ENCODE data around the gene IL17B.

The IL17B gene

GRCh38 chr5:149376711-149377447 lies 2.2 kb downstream of the IL17B start:
- DNase-seq (ENCODE audit: low read depth): no peak

- no peak for DNase-seq (ENCODE audit: low read depth)
These were observed 3.0 kb downstream of the IL17B start for GRCh38 chr5:149376104-149376503.

GRCh38 chr5:149375434-149375833 lies 3.7 kb downstream of the IL17B start:
- DNase-seq (ENCODE audit: low read depth): no peak

- DNase-seq (ENCODE audit: low read depth): no peak
These were observed 4.3 kb downstream of the IL17B start for GRCh38 chr5:149374801-149375200.

GRCh38 chr5:149374303-149374702 lies 4.8 kb downstream of the IL17B start:
- no peak for DNase-seq (ENCODE audit: low read depth)

- no peak for DNase-seq (ENCODE audit: low read depth)
These were observed 6.2 kb downstream of the IL17B start for GRCh38 chr5:149372932-149373331.

GRCh38 chr5:149372076-149372795 lies 6.9 kb downstream of the IL17B start:
- DNase-seq (ENCODE audit: low read depth): no peak

GRCh38 chr5:149371296-149371962 lies 7.7 kb downstream of the IL17B start:
- DNase-seq (ENCODE audit: low read depth): peak; percentile 41

- DNase-seq (ENCODE audit: low read depth): no peak
These were observed 8.2 kb downstream of the IL17B start for GRCh38 chr5:149370878-149371277.

- DNase-seq (ENCODE audit: low read depth): no peak
These were observed 11.0 kb downstream of the IL17B start for GRCh38 chr5:149367972-149368645.

GRCh38 chr5:149367249-149367971 lies 11.7 kb downstream of the IL17B start:
- peak; percentile 67 for DNase-seq (ENCODE audit: low read depth)

GRCh38 chr5:149366169-149366729 lies 12.8 kb downstream of the IL17B start:
- no peak for DNase-seq (ENCODE audit: low read depth)

GRCh38 chr5:149365418-149365817 lies 13.7 kb downstream of the IL17B start:
- no peak for DNase-seq (ENCODE audit: low read depth)

GRCh38 chr5:149364719-149365118 lies 14.4 kb downstream of the IL17B start:
- DNase-seq (ENCODE audit: low read depth): no peak

GRCh38 chr5:149363936-149364335 lies 15.2 kb downstream of the IL17B start:
- DNase-seq (ENCODE audit: low read depth): no peak

GRCh38 chr5:149363358-149363757 lies 15.7 kb downstream of the IL17B start:
- no peak for DNase-seq (ENCODE audit: low read depth)

GRCh38 chr5:149362541-149362940 lies 16.6 kb downstream of the IL17B start:
- no peak for DNase-seq (ENCODE audit: low read depth)

- DNase-seq (ENCODE audit: low read depth): no peak
These were observed 18.8 kb downstream of the IL17B start for GRCh38 chr5:149360272-149360671.

- no peak for DNase-seq (ENCODE audit: low read depth)
These were observed 20.1 kb downstream of the IL17B start for GRCh38 chr5:149358868-149359495.

- DNase-seq (ENCODE audit: low read depth): peak; percentile 28
These were observed 20.8 kb downstream of the IL17B start for GRCh38 chr5:149358294-149358651.

Data from iris pigment epithelial cell (primary cell).